ENCODE measurements around the gene ZNF608. TPM values are rescaled to one million over a fixed set of nuclear protein-coding genes. Genes with fewer than 3 reads are reported as not detected.

The ZNF608 gene
- total and polyA plus RNA-seq, 2 donors from 2014 or later: 5.9 to 35.8 TPM

DNA sequence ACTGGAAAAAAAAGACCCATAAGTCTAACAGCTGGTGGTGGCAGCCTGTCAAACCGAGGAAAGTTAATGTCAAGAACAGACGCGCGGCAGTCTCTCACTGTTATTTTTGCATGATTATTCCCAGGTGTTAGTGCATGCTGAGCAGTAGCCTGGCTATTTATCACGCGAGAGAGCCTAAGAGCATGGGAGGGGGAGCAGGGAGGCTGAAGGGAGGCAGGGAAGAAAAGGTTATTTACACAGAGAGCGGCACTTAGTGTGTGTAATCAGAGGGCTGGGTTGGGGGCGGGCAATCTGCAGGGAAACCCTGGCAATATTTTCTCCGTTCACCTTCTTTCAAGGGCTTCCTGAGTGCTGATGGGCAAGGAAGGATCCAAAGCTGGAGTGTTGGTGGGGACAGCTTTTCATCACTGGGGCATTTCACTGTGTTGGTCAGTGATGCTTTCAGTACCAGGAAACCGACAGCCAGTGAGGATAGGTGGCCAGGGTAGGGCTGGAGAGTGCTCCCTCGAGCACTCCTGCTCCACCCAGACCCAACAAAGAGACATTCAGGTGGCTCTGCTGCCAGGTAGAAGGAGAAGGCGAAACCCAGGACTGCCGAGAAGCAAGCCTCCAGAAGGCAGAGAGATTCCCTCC lies 39.6 kb downstream of the ZNF608 start:
- Histone ChIP-seq H3K9ac (ENCODE audit: low read length in 3 of 3) (no peak overlapping the region), H3K4me1 (ENCODE audit: control insufficient read depth in 2 of 3, insufficient read depth in 2 of 3, low read depth in 1 of 3, low read length in 3 of 3) (peaks cover 17 to 21% (median 18%) of the 10 kb centered on the region in 3 donors), H3K27ac (ENCODE audit: low read depth in 2 of 2, low read length in 2 of 2) (no peak overlapping the region), H3K4me3 (ENCODE audit: low read length in 3 of 3) (peak overlapping the region in 1 of 3 donors; percentile 17), H3K9me3 (ENCODE audit: control insufficient read depth in 2 of 3, insufficient read depth in 1 of 3, low read length in 3 of 3) (no peaks in the 10 kb centered on the region), H3K27me3 (ENCODE audit: control insufficient read depth, insufficient read depth, low read length) (no peaks in the 10 kb centered on the region), H3K36me3 (ENCODE audit: control insufficient read depth in 2 of 3, insufficient read depth in 3 of 3, low read length in 3 of 3) (no peaks in the 10 kb centered on the region)
- no peak for TF ChIP-seq CTCF (IDR thresholded peaks at IDR 0.05; ENCODE audit: borderline replicate concordance, extremely low read depth, insufficient read depth)
- FAIRE-seq: no peak
- intact Hi-C loops (cut with DNase I): no loop called here
- DNase-seq: peak in 4 of 5 donors; percentile 70 to 90 (median 85)

GRCh38 chr5:124706051-124706450 lies 40.4 kb downstream of the ZNF608 start:
- no peaks in the 10 kb centered on the region for H3K9me3 ChIP-seq (ENCODE audit: control insufficient read depth in 2 of 3, insufficient read depth in 1 of 3, low read length in 3 of 3)
- H3K27me3 ChIP-seq (ENCODE audit: control insufficient read depth, insufficient read depth, low read length): no peaks in the 10 kb centered on the region
- H3K4me1 ChIP-seq (ENCODE audit: control insufficient read depth in 2 of 3, insufficient read depth in 2 of 3, low read depth in 1 of 3, low read length in 3 of 3): peaks cover 18 to 24% (median 19%) of the 10 kb centered on the region in 3 donors
- DNase-seq (no peak), FAIRE-seq (no peak)
- no peak for TF ChIP-seq CTCF (IDR thresholded peaks at IDR 0.05; ENCODE audit: borderline replicate concordance, extremely low read depth, insufficient read depth)
- H3K9ac ChIP-seq (ENCODE audit: low read length in 3 of 3): no peak overlapping the region
- no peaks in the 10 kb centered on the region for H3K36me3 ChIP-seq (ENCODE audit: control insufficient read depth in 2 of 3, insufficient read depth in 3 of 3, low read length in 3 of 3)
- intact Hi-C loops (cut with DNase I): no loop called here
- H3K27ac ChIP-seq (ENCODE audit: low read depth in 2 of 2, low read length in 2 of 2): no peak overlapping the region
- H3K4me3 ChIP-seq (ENCODE audit: low read length in 3 of 3): no peak overlapping the region

- H3K36me3 ChIP-seq (ENCODE audit: control insufficient read depth in 2 of 3, insufficient read depth in 3 of 3, low read length in 3 of 3): no peaks in the 10 kb centered on the region
- H3K9me3 ChIP-seq (ENCODE audit: control insufficient read depth in 2 of 3, insufficient read depth in 1 of 3, low read length in 3 of 3): no peaks in the 10 kb centered on the region
- DNase-seq (no peak), FAIRE-seq (no peak)
- H3K4me3 ChIP-seq (ENCODE audit: low read length in 3 of 3): no peak overlapping the region
- no peak overlapping the region for H3K9ac ChIP-seq (ENCODE audit: low read length in 3 of 3)
- H3K27ac ChIP-seq (ENCODE audit: low read depth in 2 of 2, low read length in 2 of 2): no peak overlapping the region
- TF ChIP-seq CTCF (IDR thresholded peaks at IDR 0.05; ENCODE audit: borderline replicate concordance, extremely low read depth, insufficient read depth): no peak
- peaks cover 18 to 24% (median 19%) of the 10 kb centered on the region in 3 donors for H3K4me1 ChIP-seq (ENCODE audit: control insufficient read depth in 2 of 3, insufficient read depth in 2 of 3, low read depth in 1 of 3, low read length in 3 of 3)
- intact Hi-C loops (cut with DNase I): no loop called here
- H3K27me3 ChIP-seq (ENCODE audit: control insufficient read depth, insufficient read depth, low read length): no peaks in the 10 kb centered on the region
Measured at GRCh38 chr5:124705577-124705976, 40.9 kb downstream of the ZNF608 start.

All from kidney (tissue), 14 donors.